Anterior cingulate cortex (tissue), 58 donors: Measurements from ENCODE around the gene ELAC1.

Experiments
- DNase-seq, 58 donors: peaks; one replicate each; lab custom pipeline; 2025; lab: John Stamatoyannopoulos, UW

ELAC1 gene

DNA sequence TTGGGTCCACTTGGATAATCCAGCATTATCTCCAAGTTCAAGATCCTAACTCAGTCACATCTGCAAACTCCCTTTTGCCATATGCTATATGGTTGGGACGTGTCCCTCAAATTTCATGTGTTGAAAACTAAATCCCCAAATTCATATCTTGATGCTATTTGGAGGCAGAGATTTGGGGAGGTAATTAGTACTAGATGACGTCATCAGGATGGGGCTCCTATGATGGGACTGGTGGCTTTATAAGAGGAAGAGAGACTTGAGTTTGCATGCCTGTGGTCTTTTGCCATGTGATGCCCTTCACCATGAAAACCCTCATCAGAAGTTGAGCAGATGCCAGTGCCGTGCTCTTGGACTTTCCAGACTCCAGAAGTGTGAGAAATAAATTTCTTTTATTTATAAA is 45.4 kb downstream of the ELAC1 start:
- no peak for DNase-seq

DNA sequence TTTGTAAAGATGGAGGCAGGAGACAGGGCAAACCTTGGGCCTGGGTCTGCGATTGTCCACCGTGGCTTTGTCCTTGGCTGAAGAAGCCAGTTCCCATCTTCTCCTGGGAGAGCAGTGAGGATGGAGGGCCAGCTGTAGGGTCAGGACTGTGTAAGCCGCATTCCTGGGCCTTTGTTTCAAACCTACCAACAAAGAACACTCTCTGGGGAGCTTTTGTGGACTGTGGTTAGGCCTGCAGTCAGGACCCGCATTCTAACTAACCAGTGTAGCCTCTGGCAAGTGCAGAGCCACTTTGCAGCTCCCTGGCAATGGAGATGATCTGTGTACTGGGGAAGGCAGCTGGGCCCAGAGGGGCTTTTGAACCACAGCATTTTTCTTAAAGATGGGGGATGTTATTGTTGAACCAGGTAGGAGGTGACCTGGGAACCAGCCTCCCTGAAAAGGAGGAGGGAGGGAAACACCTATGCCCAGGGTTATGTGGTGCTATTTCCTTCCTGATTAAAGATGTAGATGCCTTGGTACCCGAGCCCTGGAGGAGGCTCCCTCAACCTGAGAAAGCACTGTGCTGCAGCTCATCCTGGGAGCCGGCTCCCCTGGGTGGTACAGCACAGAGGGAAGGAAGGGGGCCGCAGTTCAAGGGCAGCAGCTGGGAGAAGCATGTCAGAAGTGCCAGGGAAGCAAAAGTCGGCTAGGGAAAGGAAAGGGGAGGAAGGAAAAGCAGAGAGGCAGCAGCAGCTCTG is 49.5 kb downstream of the ELAC1 start:
- peak in 20 of 58 donors; percentile 3 to 33 (median 16) for DNase-seq

DNA sequence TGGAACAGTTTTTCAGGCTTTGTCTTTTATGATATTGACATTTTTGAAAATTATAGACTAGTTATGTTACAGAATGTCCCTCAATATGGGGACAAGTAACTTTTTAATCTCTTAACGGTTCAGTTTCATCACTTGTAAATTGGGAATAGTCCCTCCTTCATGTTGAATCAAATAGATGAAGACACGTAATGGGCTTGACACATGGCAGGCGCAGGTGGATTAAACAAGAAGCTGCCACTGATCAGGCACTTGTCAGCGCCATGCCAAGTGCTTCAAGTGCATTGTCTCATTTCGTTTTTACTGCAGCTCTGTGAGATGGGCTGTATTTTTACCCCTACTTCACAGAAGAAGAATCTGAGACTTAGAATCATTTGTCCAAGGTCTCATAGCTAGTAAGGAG is 52.7 kb downstream of the ELAC1 start:
- DNase-seq = no peak

DNA sequence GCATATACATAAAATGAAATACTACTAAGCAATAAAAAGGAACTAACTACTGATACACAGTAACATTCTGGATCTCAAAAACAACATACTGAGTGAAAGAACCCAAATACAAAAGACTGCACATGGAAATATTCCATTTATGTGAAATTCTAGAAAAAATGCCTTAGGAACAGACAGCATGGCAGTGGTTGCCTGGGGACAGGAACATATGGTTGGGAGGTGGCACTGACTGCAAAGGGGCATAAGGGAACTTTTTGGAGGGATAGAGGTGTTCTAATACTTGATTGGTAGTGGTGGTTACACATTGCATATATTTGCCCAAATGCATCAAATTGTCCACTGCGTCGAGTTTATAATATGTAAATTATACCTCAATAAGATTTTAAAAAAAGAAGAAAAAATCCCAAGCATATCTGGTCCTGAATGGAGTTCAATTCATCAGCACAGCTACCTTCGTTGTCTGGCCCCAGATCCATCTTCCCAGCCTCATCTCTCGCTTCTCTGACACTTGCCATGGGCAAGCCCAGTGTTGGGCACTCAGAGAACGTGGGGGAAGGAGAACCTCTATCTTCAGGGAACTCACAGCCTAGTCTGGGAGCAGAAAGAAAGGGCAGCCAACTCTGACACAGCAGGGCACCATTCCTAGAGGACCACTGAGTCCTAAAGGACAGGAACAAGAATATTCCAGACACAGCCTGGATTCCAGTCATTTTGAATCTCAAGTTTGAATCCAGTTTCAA is 53.6 kb downstream of the ELAC1 start:
- DNase-seq = no peak

DNA sequence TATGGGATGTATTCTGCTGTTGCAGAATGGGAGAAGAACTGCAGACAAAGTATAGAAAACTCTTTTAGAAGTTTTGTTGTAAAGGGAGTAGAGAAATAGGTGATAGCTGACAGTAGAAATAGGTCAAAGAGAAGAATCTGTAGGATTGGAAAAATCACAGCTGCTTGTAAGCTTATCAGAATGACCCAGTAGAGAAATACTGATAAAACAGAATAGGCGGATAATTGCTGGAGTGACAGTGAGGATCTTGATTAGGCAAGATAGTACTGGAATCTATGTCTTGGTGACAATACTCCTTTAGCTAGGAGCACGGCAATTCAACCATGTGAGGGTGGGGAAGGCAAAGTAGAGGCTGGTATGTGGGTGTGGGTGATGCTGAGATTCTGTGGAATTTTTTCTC is 57.7 kb downstream of the ELAC1 start:
- no peak for DNase-seq

DNA sequence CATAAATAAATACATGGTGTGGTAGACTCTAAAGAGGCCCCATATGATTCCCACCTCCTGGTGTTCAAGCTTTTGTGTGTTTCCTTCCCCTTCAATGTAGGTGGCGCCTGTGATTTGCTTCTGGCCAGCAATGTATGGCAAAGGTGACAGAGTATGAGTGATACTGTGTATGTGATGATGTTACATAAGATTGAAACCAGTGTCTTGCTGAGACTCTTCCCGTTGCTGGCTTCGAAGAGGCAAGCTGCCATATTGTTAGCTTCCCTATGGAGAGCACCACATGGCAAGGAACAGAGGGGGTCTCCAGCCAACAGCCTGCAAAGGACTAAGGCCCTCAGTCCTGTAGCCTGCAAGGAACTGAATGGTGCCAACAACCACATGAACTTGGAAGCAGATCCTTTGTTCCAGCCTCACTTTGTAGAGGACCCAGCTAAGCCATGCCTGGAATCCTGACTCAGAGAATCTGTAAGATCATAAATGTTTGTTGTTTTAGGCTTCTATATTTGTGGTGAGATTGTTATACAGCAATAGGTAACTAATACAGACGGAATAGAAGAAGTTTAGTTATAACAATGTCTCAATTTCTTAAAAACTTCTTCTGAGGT is 60.5 kb downstream of the ELAC1 start:
- DNase-seq = no peak

DNA sequence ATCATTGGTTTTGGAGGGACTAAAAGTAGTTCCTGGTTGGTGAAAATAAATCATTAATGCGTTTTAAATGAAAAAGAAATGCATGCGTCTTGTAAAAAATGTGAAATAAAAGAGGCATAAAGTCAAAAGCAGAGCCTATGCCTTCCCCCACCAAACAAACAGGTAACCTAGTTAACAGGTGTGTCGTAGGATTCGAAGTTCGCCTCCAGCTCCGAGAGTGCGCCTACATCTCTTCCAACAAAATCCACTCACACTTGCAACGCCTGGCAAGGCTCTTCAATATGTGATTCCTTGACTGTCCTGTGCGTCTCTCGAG is 61.5 kb downstream of the ELAC1 start:
- peak in 2 of 58 donors; percentile 39 to 49 for DNase-seq

DNA sequence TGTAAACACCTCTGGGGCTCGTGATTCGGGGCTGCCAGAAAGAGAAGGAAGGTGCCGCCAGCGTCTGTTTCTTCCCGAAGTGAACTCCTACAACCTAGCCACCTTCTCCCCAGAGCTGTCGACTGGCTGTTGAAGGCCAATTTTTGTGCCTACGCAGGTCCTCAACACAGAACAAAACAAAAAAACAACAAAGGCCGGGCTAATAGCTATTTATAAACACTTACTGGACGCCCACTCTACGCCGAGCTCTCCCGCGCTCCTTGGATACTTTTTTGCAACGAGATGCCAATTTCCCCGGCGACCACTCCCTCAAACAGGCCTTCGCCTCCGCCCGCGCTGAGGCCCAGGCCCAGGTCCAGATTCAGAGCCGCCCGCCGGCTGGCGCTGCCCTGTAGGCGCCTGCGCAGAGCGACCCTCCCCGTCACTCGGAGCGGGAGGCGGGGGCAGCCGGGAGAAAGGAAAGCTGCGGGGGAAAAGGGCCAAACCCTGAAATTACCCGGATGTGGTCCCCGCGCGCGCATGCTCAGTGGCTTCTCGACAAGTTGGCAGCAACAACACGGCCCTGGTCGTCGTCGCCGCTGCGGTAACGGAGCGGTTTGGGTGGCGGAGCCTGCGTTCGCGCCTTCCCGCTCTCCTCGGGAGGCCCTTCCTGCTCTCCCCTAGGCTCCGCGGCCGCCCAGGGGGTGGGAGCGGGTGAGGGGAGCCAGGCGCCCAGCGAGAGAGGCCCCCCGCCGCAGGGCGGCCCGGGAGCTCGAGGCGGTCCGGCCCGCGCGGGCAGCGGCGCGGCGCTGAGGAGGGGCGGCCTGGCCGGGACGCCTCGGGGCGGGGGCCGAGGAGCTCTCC is 62.1 kb downstream of the ELAC1 start, which contains the start of gene SMAD4:
Gene SMAD4 (plus strand): TSS at position 520 of the 843 bp plus-strand sequence. CDS start 16,834 bp downstream, outside the sequence.
- DNase-seq = peak; percentile 49 to 98 (median 95)

DNA sequence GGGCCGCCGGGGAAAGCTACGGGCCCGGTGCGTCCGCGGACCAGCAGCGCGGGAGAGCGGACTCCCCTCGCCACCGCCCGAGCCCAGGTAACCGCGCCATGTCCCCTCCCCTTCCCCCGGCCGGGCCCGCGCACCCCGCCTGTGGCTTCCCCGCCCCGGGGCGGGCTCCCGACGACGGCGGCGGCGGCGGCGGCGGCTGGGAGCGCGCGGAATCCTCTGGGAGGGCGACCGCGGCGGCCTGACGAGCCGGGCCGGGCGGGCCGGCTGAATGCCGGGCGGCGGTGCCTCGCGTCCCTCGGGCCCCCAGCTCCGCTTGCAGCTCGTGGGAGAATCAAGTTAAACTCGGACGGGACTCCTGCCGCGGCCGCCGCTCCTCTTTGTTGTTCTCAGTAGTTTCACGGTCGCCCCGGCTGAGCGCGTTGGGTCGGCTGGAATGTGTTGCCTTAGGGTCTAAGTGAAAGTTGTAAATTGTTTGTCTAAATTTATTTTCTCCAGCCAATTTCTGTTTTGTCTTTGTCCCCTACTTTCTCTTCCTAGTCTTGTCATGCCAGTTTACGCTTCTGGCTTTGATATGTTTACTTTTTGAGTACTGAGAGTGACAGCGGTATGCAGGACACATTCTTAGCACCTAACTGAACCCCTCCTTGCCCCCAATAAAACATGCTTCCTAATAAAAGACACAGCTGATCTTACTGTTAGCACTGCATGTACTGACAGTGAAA is 62.9 kb downstream of the ELAC1 start:
- peak in 51 of 58 donors; percentile 11 to 80 (median 64) for DNase-seq

DNA sequence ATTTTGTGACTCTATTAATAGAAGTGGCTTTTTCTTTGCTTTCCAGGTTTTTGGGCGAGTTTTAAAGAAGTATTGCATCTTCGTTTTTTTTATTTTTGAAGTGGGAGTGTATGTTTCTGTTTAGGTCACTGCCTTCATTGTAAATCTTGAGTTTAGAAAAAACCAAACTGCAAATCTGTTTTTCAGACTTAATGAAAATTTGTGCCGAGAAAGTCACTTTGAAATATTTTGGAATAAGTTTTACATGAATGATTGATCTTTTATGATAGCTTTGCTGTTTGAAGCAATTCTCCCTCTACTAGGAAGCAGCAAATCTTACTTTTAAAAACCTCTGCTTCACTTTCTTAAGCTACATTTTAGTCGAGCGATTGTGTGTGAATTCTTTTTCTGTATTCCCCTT is 64.4 kb downstream of the ELAC1 start:
- DNase-seq = no peak

DNA sequence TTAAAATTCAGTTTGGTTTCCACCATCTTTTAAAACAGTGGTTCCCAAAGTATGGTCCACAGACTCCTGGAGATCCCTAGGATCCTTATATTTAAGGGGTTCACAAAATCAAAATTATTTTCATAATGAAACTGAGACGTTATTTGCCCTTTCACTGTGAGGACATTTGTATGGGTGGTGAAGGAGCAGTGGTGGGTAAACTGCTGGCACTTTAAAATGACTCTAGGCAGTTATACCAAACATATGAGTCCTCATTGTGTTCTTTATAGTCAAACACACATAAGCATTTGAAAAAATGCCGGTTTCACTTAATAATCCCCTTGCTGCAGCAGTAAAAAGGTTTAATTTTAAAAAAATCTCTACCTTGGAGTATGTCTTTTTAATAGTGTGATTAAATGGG is 69.4 kb downstream of the ELAC1 start:
- DNase-seq = no peak
